Subcutaneous adipose tissue (tissue), 4 donors: ENCODE results near the gene ARL2BP. TPM values are rescaled to one million over a fixed set of nuclear protein-coding genes. Genes with fewer than 3 reads are reported as not detected.

Experiments used
- total RNA-seq, 4 donors: library from RNA; depleted of rRNA; stranded (reverse); fragments of >200 nt; gene quantifications; one replicate each; pipeline ENCODE4 v1.1.0, GENCODE V29; 2016
- TF ChIP-seq, protein P1 (sequence below): fragments of 450-650 bp; IDR thresholded peaks from one replicate; pipeline ENCODE4 v1.5.1; 2016; ENCODE audit warnings: low read depth, mild to moderate bottlenecking, control low read depth, antibody characterized with exemption, moderate library complexity

The ARL2BP gene
- total RNA-seq, 4 donors from 2014 or later, result 48.8 to 94.1 (median 59.6) TPM

DNA sequence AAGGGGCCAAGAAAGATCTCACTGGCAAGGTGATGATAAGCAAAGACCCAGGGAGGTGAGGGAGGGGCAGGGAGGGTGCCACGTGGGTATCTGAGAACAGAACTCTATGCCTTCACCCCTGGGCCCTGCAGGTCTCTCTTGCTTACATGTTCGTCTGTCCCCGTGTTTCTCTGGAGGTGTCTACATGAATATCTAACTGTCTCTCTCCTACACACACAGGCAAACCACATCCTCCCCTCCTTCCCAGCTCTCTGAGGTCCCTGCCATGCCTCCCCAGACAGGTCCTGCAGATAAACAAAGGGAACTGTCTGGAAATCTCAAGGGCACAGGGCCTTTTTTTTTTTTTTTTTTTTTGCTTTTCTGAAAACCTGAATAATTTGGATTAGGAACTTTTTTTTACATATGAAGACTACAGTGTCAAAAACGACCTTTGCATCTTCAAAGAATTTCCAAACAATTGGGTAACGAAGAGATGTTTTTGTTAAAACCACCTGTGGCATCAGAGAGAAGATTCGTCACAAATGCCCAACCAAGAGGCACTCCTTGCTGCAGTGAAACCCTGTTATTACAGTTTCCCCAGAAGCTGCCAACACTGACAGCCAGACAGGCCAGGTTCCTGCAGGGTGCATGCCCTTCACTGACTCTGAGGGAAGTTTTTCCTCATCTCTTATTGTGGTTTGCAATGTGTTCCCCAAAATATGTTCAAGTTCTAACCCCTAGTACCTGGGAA lies 21.6 kb downstream of the ARL2BP start:
- TF ChIP-seq, protein P1, sequence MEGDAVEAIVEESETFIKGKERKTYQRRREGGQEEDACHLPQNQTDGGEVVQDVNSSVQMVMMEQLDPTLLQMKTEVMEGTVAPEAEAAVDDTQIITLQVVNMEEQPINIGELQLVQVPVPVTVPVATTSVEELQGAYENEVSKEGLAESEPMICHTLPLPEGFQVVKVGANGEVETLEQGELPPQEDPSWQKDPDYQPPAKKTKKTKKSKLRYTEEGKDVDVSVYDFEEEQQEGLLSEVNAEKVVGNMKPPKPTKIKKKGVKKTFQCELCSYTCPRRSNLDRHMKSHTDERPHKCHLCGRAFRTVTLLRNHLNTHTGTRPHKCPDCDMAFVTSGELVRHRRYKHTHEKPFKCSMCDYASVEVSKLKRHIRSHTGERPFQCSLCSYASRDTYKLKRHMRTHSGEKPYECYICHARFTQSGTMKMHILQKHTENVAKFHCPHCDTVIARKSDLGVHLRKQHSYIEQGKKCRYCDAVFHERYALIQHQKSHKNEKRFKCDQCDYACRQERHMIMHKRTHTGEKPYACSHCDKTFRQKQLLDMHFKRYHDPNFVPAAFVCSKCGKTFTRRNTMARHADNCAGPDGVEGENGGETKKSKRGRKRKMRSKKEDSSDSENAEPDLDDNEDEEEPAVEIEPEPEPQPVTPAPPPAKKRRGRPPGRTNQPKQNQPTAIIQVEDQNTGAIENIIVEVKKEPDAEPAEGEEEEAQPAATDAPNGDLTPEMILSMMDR, result no peak

DNA sequence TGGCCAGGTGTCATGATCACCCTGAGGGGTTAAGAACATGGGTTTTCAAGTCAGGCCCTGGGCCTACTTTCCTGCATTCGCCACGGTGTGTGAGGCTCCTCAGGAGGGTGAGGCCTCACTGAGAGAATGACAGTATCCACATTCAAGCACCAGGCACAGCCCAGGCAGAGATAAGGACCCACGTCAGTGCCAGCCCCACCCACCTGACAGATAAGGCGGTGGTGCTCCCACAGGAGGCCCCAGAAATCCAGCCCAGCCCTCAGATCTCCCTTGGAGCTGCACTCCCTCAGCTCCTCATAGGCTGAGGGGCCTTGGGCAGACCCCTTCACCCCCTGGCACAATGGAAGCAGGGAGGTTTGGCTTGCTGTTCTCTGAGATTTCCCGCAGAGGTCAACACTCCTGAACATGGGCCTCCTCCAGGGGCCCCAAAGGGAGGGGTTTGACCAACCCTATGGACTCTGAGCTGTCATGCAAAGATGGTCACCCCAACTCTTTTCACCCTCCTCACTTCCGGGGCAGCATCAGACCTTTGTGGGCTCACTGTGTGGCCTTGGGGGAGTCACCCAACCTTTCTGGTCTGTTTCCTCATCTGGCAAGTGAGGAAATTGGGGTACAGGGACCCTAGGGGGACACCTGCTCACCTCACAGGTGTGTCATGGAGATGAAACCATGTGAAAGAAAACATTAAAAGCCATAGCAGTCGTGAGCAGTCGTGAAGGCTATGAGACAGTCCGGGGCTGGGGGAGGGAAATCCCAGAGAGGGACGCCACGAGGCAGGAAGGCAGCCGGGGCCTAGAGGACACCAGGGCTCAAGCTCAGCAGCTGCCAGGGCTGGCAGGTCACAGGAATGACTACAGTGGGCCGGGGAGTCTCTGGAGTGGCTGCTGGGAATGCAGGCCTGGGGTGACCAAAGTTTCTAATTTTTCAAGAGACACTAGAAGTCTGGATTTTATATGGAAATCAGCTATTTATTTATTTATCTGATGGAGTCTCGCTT lies 24.0 kb downstream of the ARL2BP start:
- TF ChIP-seq, protein P1, result no peak

DNA sequence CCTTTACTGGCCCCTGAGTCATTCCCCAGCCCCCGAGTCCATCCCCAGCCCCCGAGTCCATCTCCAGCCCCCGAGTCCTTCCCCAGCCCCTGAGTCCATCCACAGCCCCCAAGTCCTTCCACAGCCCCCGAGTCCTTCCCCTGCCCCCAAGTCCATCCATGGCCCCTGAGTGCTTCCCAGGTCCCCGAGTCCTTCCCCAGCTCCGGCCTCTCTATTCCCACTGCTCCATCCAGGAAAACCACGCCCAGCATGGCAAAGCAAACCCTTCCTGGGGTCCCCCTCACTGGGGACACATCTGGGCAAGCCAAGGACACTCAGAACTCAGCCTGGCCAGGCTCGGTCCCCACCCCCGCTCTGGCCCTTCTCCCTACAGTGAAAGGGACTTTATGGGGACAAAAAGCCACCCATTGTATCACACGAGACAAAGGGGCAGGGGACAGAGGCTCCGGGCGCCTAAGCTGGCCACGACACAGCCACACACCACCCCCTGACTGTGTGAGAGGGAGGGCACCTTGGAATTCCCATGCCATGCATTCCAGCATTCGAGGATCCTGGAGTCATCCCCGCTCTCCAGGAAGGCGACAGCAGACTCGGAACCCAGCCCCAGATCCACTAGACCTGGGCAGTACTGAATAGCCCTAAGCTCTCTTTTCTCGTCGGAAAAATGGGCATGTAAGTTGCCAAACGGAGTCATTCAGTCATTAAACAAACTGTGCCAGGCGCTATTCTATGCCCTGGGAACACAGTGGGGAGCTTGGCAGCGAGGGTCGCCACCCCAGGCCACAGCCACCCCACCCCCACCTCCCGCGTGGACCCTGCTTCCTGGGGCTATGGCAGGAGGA lies 25.4 kb downstream of the ARL2BP start:
- TF ChIP-seq, protein P1, result no peak

DNA sequence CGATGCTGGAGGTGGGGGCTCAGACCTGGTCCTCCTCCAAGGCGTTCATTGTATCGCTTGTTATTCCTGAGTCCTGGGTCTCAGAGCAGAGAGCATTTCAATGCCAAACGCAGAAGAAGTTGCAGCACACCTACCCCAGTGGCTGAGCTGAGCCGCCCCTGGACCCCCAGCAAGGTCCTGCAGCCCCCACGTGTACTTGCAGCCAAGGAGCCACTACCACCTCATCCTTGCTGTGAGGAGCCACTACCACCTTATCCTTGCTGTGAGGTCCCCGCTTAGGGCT lies 25.9 kb downstream of the ARL2BP start:
- TF ChIP-seq, protein P1, result no peak

DNA sequence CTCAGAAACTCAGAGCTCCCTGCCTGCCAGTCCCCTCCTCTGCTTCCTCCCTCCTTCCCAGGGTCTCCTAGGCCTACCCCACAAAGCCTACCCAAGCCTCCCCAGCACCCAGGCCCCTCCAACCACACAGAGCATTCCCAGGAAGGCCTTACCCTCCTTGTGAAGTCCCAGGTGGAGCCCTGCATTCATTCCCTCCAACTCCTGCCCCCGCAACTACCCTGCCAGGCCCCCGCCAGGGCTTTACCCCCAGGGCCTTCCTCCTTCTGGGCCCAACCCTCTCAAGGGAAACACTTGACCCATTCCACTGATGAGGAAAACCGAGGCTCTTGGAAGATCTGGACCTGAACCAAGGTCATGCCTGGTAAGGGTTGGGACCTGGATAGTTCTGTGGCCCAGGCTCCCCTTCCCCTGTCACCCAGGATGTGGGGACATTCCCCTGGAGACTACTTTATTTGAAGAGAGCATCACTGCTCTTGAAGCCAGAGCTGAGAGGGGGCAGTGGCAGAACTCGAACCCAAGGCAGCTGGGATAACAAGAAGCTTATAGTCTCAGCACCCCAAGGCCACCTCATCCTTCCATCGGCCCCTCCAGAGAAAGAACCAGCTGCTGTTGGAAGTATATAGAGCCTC lies 26.9 kb downstream of the ARL2BP start:
- TF ChIP-seq, protein P1, result no peak

DNA sequence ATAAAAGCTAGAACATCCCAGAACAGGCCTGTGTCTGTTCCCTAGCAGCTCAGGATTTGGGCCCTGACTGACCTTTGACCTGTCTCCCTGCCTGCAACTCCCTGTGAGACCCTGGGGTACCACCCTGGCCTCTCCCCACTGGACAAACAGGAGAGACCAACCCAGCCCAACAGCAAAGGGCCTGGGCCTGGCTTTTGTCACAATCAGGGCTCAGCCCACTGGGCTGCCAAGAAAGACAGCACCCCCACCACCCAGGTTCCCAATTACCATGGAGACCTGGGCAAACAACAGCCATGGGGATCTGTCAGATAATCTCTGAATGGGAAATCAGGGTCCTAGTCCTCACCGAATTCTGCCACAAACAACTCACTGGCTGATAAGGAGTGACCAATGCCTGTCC lies 28.3 kb downstream of the ARL2BP start:
- TF ChIP-seq, protein P1, result no peak
